Calu3 (cell line): Measurements from ENCODE around the gene CENPX. TPM values are rescaled to one million over a fixed set of nuclear protein-coding genes. Genes with fewer than 3 reads are reported as not detected.

ENCODE experiments used
- BruUV-seq: library from RNA; stranded (reverse); fragments of 400-500 nt; replicated peaks from 2 replicates; lab custom pipeline; 2021; lab: Mats Ljungman, UMichigan
- CTCF ChIA-PET: fragments of 300-600 bp; sonication (Branson Sonifier 250); formaldehyde crosslinking; loops from one replicate; lab custom pipeline; 2022; ENCODE audit warnings: antibody characterized with exemption; lab: Charles Lee
- DNase-seq: peaks from one replicate; pipeline ENCODE4 v3.0.0; 2022
- H3K27ac Mint-ChIP-seq: one replicate; pipeline ENCODE4 v1.8.0; 2022; ENCODE audit warnings: mixed read lengths; ENCODE audit not compliant: unreplicated experiment
- H3K27me3 Mint-ChIP-seq: one replicate; pipeline ENCODE4 v1.8.0; 2022; ENCODE audit warnings: mixed read lengths; ENCODE audit not compliant: unreplicated experiment
- H3K36me3 Mint-ChIP-seq: one replicate; pipeline ENCODE4 v1.8.0; 2022; ENCODE audit warnings: mild to moderate bottlenecking, moderate library complexity, mixed read lengths; ENCODE audit not compliant: insufficient read depth, unreplicated experiment
- H3K4me1 Mint-ChIP-seq: one replicate; pipeline ENCODE4 v1.8.0; 2022; ENCODE audit warnings: mild to moderate bottlenecking, low read depth, mixed read lengths; ENCODE audit not compliant: unreplicated experiment
- H3K4me3 Mint-ChIP-seq: one replicate; pipeline ENCODE4 v1.8.0; 2022; ENCODE audit warnings: mild to moderate bottlenecking, low read depth, moderate library complexity, mixed read lengths; ENCODE audit not compliant: unreplicated experiment
- H3K9me3 Mint-ChIP-seq: one replicate; pipeline ENCODE4 v1.8.0; 2022; ENCODE audit warnings: low read depth, mixed read lengths; ENCODE audit not compliant: unreplicated experiment
- CTCF ChIP-seq: fragments of 200-600 bp; IDR thresholded peaks from one replicate; pipeline ENCODE4 v1.8.0; 2022; ENCODE audit warnings: antibody characterized with exemption; ENCODE audit not compliant: unreplicated experiment
- intact Hi-C: fragments of 100-400 bp; cut with micrococcal nuclease; formaldehyde crosslinking; loops from one replicate; pipeline ENCODE4 v1.10.0; 2022; ENCODE audit not compliant: unreplicated experiment
- total RNA-seq: library from RNA; stranded (reverse); gene quantifications from 2 replicates; pipeline ENCODE4 v1.2.3, GENCODE V29; 2022

The CENPX gene
- total RNA-seq, 1 experiment from 2014 or later = 86.9 TPM

GRCh38 chr17:81991684-81992305, 30.9 kb downstream of the CENPX start:
- peak overlapping the region; percentile 44 for H3K27ac Mint-ChIP-seq
- no peak for TF ChIP-seq CTCF
- H3K27me3 Mint-ChIP-seq = no peaks in the 10 kb centered on the region
- peak overlapping the region; percentile 30 for H3K4me3 Mint-ChIP-seq
- DNase-seq = peak; percentile 75
- H3K9me3 Mint-ChIP-seq = no peaks in the 10 kb centered on the region
- no TSS peak for BruUV-seq
- CTCF ChIA-PET = interaction anchor here (0.5 to 1.3 kb wide), 3 partner anchors 28 to 32 kb away, joined by 3 to 5 read pairs (median 4); partner anchors contain the start of gene CENPX
- H3K4me1 Mint-ChIP-seq = peaks cover 15% of the 10 kb centered on the region
- peaks cover 21% of the 10 kb centered on the region for H3K36me3 Mint-ChIP-seq
- intact Hi-C loops = no loop called here

- Mint-ChIP-seq H3K4me1 (peaks cover 15% of the 10 kb centered on the region), H3K4me3 (peak overlapping the region; percentile 30), H3K36me3 (peaks cover 19% of the 10 kb centered on the region), H3K27me3 (no peaks in the 10 kb centered on the region), H3K27ac (peak overlapping the region; percentile 44), H3K9me3 (no peaks in the 10 kb centered on the region)
- no peak for TF ChIP-seq CTCF
- DNase-seq = no peak
- intact Hi-C loops = no loop called here
- no TSS peak for BruUV-seq
- CTCF ChIA-PET = interaction anchor here (0.7 to 1.3 kb wide), 2 partner anchors 31 kb away, joined by 3 to 5 read pairs; partner anchors contain the start of gene CENPX
These were observed 31.6 kb downstream of the CENPX start for GRCh38 chr17:81990836-81991683.

- Mint-ChIP-seq H3K4me1 (peaks cover 15% of the 10 kb centered on the region), H3K4me3 (no peak overlapping the region), H3K36me3 (peaks cover 29% of the 10 kb centered on the region), H3K9me3 (no peaks in the 10 kb centered on the region), H3K27me3 (no peaks in the 10 kb centered on the region), H3K27ac (no peak overlapping the region)
- no TSS peak for BruUV-seq
- no peak for TF ChIP-seq CTCF
- CTCF ChIA-PET = no interaction called here
- no peak for DNase-seq
- intact Hi-C loops = no loop called here
These were observed 35.4 kb downstream of the CENPX start for GRCh38 chr17:81987161-81987770.

- CTCF ChIA-PET = no interaction called here
These were observed 36.1 kb downstream of the CENPX start for GRCh38 chr17:81986606-81987005.

More at GRCh38 chr17:81986606-81987005, 36.1 kb downstream of the CENPX start:
- no peak for TF ChIP-seq CTCF
- intact Hi-C loops = no loop called here
- Mint-ChIP-seq H3K4me1 (peaks cover 12% of the 10 kb centered on the region), H3K27me3 (no peaks in the 10 kb centered on the region), H3K27ac (no peak overlapping the region), H3K36me3 (peaks cover 29% of the 10 kb centered on the region), H3K4me3 (no peak overlapping the region), H3K9me3 (no peaks in the 10 kb centered on the region)
- no peak for DNase-seq
- no TSS peak for BruUV-seq
